MM.1S (cell line): Measurements from ENCODE around the gene MME.

ENCODE experiments used
- DNase-seq: peaks from one replicate; pipeline ENCODE4 v3.0.0-alpha.2; 2015
- H2AFZ ChIP-seq: fragments of 300-600 bp; sonication (generic); 2 replicates; pipeline ENCODE4 v1.6.0; 2016; ENCODE audit warnings: antibody characterized with exemption, low read length
- H3F3A ChIP-seq: fragments of 300-600 bp; sonication (generic); 2 replicates; pipeline ENCODE4 v1.6.1; 2016; ENCODE audit warnings: mild to moderate bottlenecking, antibody characterized with exemption, low read length, moderate library complexity, mixed read lengths; ENCODE audit not compliant: insufficient read depth
- H3K27ac ChIP-seq: fragments of 300-600 bp; sonication (generic); 2 replicates; pipeline ENCODE4 v1.5.1; 2016; ENCODE audit warnings: mild to moderate bottlenecking, low read length
- H3K27me3 ChIP-seq: fragments of 300-600 bp; sonication (generic); replicated peaks from 2 replicates; pipeline ENCODE4 v1.6.0; 2016; ENCODE audit warnings: low read length; ENCODE audit not compliant: insufficient read depth
- H3K36me3 ChIP-seq: fragments of 300-600 bp; sonication (generic); replicated peaks from 2 replicates; pipeline ENCODE4 v1.6.1; 2016; ENCODE audit warnings: mild to moderate bottlenecking, low read length, mixed read lengths; ENCODE audit not compliant: insufficient read depth
- H3K4me1 ChIP-seq: fragments of 300-600 bp; sonication (generic); 2 replicates; pipeline ENCODE4 v1.6.1; 2016; ENCODE audit warnings: low read length, mixed read lengths
- H3K4me2 ChIP-seq: fragments of 300-600 bp; sonication (generic); 2 replicates; pipeline ENCODE4 v1.6.0; 2016; ENCODE audit warnings: low read depth, low read length
- H3K4me3 ChIP-seq: fragments of 300-600 bp; sonication (generic); 2 replicates; pipeline ENCODE4 v1.5.1; 2016; ENCODE audit warnings: low read length, mixed read lengths
- H3K79me2 ChIP-seq: fragments of 300-600 bp; sonication (generic); 2 replicates; pipeline ENCODE4 v1.6.1; 2016; ENCODE audit warnings: mixed run types, low read length, mixed read lengths
- H3K9ac ChIP-seq: fragments of 300-600 bp; sonication (generic); 2 replicates; pipeline ENCODE4 v1.6.1; 2016; ENCODE audit warnings: low read length, mixed read lengths
- H3K9me2 ChIP-seq: fragments of 300-600 bp; sonication (generic); replicated peaks from 2 replicates; pipeline ENCODE4 v1.6.1; 2016; ENCODE audit warnings: mild to moderate bottlenecking, low read length, mixed read lengths; ENCODE audit not compliant: insufficient read depth
- H3K9me3 ChIP-seq: fragments of 300-600 bp; sonication (generic); replicated peaks from 2 replicates; pipeline ENCODE4 v1.6.1; 2016; ENCODE audit warnings: mild to moderate bottlenecking, low read length, mixed read lengths; ENCODE audit not compliant: insufficient read depth
- H4K20me1 ChIP-seq: fragments of 300-600 bp; sonication (generic); 2 replicates; pipeline ENCODE4 v1.6.1; 2016; ENCODE audit warnings: mild to moderate bottlenecking, low read length, moderate library complexity, mixed read lengths; ENCODE audit not compliant: insufficient read depth
- CTCF ChIP-seq: fragments of 300-600 bp; sonication (generic); IDR thresholded peaks from 2 replicates; pipeline ENCODE4 v1.5.1; 2016; ENCODE audit warnings: antibody characterized with exemption, low read length, mixed read lengths
- EZH2 ChIP-seq: fragments of 300-600 bp; sonication (generic); optimal IDR thresholded peaks from 2 replicates; pipeline ENCODE3; 2017; ENCODE audit warnings: low read depth, mild to moderate bottlenecking, antibody characterized with exemption, low read length, mixed read lengths
- EZH2phosphoT487 ChIP-seq: fragments of 300-600 bp; sonication (generic); IDR thresholded peaks from 2 replicates; pipeline ENCODE4 v1.6.1; 2018; ENCODE audit warnings: antibody characterized with exemption, low read length

Gene MME

DNA sequence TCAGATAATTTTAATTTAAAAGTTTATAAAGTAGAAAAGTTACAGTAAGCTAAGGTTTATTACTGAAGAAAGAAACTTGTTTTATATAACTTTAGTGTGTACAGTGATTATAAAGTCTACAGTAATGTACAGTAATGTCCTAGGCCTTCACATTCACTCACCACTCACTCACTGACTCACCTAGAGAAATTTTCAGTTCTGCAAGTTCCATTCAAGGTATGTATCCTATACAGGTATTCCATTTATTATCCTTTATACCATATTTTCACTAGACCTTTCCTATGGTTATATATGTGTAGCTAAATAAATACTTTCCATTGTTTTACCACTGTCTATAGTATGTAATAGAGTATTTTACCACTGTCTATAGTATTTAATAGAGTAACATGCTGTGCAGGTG lies 33.2 kb upstream of the MME start:
- no peaks in the 10 kb centered on the region for H3K9me3 ChIP-seq
- no peak overlapping the region for H3K9ac ChIP-seq
- H3K4me3 ChIP-seq: no peak overlapping the region
- TF ChIP-seq EZH2 (no peak), CTCF (no peak), EZH2phosphoT487 (no peak)
- no peaks in the 10 kb centered on the region for H3K27me3 ChIP-seq
- no peaks in the 10 kb centered on the region for H3K79me2 ChIP-seq
- no peak overlapping the region for H3K4me2 ChIP-seq
- H4K20me1 ChIP-seq: no peaks in the 10 kb centered on the region
- no peak for DNase-seq
- no peak overlapping the region for H2AFZ ChIP-seq
- no peaks in the 10 kb centered on the region for H3F3A ChIP-seq
- no peak overlapping the region for H3K27ac ChIP-seq
- no peaks in the 10 kb centered on the region for H3K36me3 ChIP-seq
- no peaks in the 10 kb centered on the region for H3K9me2 ChIP-seq
- H3K4me1 ChIP-seq: no peaks in the 10 kb centered on the region

DNA sequence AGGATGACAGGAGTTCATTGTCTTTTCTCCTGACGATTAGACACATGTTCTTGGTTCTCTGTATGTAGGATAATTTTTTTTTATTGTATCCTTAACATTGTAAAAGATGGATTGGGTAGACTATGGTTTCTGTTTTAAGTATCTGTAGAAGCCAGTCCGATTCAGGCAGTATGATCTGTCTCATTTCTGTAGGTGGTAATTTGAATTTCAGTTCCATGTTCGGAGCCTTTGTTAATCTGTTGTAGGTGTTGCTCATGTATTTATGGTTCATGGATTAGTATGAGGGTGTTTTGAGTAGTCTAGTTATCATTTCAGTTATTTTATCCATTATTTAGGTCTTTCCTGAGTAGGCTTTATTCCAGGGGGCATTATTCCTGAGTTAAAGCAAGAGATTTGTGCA lies 32.4 kb upstream of the MME start:
- Histone ChIP-seq H3K4me3 (no peak overlapping the region), H3K4me1 (no peaks in the 10 kb centered on the region), H3K9me3 (no peaks in the 10 kb centered on the region), H3F3A (no peaks in the 10 kb centered on the region), H3K9me2 (no peaks in the 10 kb centered on the region), H3K27ac (no peak overlapping the region), H3K79me2 (no peaks in the 10 kb centered on the region), H3K27me3 (no peaks in the 10 kb centered on the region), H3K36me3 (no peaks in the 10 kb centered on the region), H4K20me1 (no peaks in the 10 kb centered on the region), H2AFZ (no peak overlapping the region), H3K9ac (no peak overlapping the region), H3K4me2 (no peak overlapping the region)
- TF ChIP-seq CTCF (no peak), EZH2phosphoT487 (no peak), EZH2 (no peak)
- DNase-seq: no peak

- H3K4me1 ChIP-seq: no peaks in the 10 kb centered on the region
- H4K20me1 ChIP-seq: no peaks in the 10 kb centered on the region
- no peak overlapping the region for H2AFZ ChIP-seq
- H3K9me2 ChIP-seq: no peaks in the 10 kb centered on the region
- H3K4me3 ChIP-seq: no peak overlapping the region
- H3K4me2 ChIP-seq: no peak overlapping the region
- H3K9me3 ChIP-seq: no peaks in the 10 kb centered on the region
- H3K36me3 ChIP-seq: no peaks in the 10 kb centered on the region
- TF ChIP-seq EZH2phosphoT487 (no peak), CTCF (no peak), EZH2 (no peak)
- no peaks in the 10 kb centered on the region for H3F3A ChIP-seq
- DNase-seq: no peak
- no peaks in the 10 kb centered on the region for H3K79me2 ChIP-seq
- no peak overlapping the region for H3K9ac ChIP-seq
- H3K27me3 ChIP-seq: no peaks in the 10 kb centered on the region
- H3K27ac ChIP-seq: no peak overlapping the region
These were observed 30.2 kb upstream of the MME start for GRCh38 chr3:155049959-155050358.

- Histone ChIP-seq H4K20me1 (no peaks in the 10 kb centered on the region), H3K9me3 (no peaks in the 10 kb centered on the region)
These were observed 27.6 kb upstream of the MME start for GRCh38 chr3:155052470-155052869.

More at GRCh38 chr3:155052470-155052869, 27.6 kb upstream of the MME start:
- no peaks in the 10 kb centered on the region for H3K9me2 ChIP-seq
- no peaks in the 10 kb centered on the region for H3K4me1 ChIP-seq
- H3F3A ChIP-seq: no peaks in the 10 kb centered on the region
- H3K27ac ChIP-seq: no peak overlapping the region
- no peaks in the 10 kb centered on the region for H3K79me2 ChIP-seq
- H3K4me2 ChIP-seq: no peak overlapping the region
- H3K4me3 ChIP-seq: no peak overlapping the region
- no peak overlapping the region for H3K9ac ChIP-seq
- H2AFZ ChIP-seq: no peak overlapping the region
- TF ChIP-seq EZH2phosphoT487 (no peak), CTCF (no peak), EZH2 (no peak)
- H3K27me3 ChIP-seq: no peaks in the 10 kb centered on the region
- H3K36me3 ChIP-seq: no peaks in the 10 kb centered on the region
- no peak for DNase-seq
